HuH-7.5 (cell line): ENCODE data around the gene NRXN2.
A peak's percentile ranks its signal among the peaks of the same experiment; 100 is the strongest.

Source experiments
- DNase-seq: peaks from one replicate; pipeline ENCODE4 v3.0.0; 2011; ENCODE audit warnings: low spot score

Gene NRXN2

DNA sequence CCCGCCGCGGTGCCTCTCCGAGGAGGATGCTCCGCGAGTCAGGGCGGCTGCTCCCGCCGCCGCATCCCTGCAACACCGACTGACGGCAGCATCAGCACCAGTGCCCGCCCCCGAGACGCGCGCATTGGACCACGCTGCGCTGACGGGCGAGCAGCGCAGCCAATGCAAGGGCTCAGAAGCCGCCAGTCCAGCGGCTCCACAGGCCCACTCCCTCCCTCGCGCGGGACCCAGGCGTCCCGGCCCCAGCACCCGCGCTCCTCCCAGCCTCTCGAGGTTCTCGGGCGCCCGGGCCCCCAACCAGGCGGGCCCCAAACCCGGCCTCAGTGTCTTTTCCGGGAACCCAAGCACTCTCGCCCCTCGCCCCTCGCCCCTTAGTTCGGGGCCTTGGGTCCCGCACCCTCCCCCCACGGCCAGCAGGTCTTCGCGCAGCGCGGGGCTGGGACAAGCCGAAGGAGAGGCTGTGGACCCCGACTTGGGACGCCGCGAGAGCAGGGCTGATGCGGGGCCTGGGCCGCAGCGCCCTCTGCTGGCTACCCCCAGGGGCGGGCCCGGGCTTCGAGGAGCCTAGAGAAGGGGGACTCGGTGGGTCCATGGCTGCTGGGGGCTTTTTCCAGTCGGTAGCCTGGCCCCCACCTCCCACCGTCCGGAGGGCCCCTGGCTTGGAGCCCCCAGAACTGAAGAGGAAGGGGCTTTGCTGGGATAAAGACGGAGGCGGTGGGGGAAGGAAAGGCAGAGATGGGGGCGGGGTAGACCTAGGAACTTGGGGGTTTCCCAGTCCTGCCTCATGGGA, at the start of gene NRXN2:
Gene NRXN2 (minus strand): TSS at position 81 of the 790 bp plus-strand sequence. CDS start 9,498 bp downstream, outside the sequence.
- DNase-seq, result peak; percentile 95

DNA sequence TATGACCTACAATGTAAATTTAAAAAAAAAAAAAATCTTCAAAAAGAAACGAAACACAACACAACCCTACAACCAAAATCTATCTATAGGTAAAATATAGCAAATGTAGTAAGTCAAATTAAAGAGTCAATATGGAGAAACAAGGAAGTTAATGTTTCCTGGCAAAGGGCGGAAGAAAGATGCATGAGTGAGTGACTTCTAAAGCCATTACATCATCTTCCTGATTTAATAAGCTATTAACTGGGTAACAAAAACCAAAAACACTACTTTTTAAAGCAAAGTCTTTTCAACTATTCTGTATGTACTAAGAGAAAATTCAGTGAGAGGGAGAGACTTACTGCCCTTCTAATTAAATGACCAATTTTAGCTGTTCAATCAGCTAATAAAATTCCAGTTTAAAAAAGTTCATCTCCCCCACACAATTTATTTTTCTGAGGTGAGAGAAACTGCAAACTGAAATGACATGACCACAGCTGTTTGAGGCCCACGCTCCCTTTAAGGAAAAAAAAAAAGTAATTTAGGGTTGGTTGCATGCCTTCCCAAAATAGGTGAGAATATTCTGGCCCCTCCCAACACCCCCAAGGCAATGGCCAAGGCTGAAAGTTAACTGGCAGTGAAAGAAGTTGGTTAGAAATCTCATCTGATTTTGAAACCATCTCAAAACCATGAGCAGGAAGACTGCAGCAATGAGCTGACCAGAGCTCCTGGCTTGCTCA, 49.5 kb upstream of the NRXN2 start:
- no peak for DNase-seq

DNA sequence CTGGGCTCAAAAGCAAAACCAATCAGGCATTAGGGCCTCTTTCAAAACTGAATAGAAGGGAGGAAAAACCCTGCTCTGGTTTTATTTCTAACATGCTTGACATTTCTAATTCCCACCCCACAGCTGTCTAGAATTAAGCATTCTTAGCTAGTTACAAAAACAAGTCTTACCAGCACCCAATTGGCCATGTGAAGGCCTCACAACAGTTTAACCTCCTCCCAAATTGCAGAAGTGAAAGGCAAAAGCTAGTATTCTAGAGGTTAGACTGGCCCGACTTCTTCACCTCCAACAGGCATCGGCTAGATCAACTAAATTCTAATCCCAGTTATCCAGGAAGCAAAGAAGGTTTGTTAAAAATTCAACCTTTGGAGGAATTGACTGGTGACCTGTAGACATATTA, 48.9 kb upstream of the NRXN2 start:
- DNase-seq, result no peak

DNA sequence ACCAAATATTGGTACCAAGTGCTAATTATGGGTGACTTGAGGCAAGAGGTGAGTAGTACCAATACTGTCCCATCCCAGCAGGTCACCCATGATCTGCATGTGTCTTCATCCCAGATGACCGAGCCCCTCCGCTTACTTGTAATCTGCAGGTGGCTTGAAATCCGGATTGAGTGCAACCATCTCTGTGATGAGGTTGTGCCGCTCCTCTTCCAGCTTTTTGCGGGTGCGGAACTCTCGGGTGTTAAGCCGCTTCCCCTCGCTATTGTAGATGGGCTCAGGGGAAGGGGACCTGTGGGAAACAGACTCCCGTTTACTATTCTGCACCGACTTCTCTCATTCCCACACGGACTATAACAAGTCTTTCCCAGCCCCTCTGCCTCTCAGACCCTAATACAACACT, 47.1 kb upstream of the NRXN2 start:
- no peak for DNase-seq

DNA sequence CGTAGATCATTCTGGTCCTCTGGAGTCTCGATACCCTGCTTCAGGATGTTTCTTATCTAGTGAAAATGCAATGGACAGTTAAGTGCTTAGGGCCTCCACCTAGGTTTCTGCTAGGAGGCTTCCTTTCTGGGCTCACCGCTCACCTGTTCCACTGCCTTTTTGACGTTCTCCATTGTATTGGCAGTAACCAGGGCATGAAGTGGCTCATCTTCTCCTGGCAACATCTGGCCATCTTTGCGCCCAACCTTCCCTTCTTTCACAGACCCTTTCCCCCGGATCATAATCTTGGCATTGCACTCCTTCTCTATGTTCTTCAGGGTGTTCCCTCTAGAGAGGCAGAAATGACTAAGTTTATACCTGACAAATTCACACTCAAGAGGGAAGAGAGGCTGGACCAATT, 46.3 kb upstream of the NRXN2 start:
- DNase-seq, result no peak

DNA sequence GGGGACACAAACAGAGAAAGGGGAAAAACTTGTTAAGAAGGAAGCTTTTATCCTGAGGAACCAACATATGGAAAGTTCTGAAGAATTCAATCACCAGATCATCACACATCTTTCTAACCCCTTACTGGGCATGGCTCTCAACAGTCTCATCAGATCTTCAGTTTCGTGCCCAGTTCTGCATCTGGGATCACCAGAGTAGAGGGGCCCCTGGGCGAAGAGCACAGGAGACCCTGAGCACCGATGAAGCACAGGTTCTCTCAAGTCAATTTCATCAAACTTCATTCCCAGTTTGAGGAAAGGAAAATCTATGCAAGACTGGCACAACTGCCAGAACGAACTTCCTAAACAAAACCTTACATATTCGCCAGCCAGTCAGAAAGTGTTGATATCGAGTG, 45.3 kb upstream of the NRXN2 start:
- no peak for DNase-seq

DNA sequence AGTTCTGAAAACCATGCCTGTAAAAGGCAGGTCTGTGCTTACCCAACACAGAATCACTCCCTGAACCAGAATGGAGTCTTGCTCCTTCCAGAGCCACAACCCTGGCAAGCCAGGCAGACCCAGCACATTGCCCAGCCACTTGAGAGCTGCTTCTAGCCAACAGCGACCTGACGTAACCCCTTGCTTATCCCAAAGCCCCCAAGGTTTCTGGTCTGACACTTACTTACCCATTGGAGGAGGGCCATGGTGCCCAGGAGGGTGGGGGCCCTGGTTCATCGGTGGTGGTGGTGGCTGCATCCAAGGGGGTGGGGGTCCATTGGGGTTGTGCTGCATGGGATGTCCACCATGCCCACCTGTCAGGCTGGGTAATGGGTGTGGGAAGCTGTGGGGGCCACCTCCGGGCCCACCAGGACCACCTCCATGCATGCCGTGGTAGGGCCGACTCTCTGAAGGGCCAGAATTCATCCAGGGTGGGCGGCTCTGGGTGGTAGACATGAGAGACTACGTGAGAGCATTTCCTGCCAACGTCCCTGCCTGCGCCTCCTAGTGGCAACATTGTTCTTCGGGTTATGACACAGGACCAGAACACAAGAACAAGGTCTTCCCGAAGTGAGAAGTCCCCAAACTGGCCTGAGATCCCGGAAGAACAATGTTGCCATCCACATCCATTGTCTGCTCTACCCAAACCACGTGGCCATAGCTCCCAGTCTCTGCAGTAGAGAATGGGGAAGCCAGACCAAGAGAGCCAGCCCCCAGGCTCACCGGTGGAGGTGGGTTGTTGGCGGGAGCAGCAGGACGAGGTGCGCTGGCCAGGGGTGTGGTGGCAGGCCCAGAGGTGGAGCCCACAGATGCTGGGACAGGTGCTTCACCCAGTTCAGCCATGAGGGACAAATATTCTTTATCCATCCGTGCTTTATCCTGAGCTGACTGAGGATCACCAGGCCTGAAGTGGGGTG, 44.6 kb upstream of the NRXN2 start:
- DNase-seq, result no peak

DNA sequence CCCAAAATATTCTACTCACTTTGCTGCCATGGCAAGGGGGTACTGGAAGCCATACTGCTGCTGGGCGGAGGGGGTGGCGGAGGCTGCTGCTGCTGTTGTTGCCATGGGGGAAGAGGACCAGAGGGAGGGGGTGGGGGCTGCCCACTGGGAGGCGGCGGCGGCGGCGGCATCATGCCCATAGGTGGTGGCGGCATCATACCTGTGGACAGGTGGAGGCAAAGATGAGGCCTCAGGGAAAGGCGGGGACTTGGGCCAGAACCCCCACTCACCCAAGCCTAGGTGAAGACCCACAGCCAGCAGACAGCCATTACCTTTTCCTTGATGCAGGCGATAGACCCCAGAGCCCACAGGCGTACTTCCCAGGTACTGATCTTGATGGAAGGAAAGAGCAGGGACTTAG, 43.9 kb upstream of the NRXN2 start:
- DNase-seq, result no peak

DNA sequence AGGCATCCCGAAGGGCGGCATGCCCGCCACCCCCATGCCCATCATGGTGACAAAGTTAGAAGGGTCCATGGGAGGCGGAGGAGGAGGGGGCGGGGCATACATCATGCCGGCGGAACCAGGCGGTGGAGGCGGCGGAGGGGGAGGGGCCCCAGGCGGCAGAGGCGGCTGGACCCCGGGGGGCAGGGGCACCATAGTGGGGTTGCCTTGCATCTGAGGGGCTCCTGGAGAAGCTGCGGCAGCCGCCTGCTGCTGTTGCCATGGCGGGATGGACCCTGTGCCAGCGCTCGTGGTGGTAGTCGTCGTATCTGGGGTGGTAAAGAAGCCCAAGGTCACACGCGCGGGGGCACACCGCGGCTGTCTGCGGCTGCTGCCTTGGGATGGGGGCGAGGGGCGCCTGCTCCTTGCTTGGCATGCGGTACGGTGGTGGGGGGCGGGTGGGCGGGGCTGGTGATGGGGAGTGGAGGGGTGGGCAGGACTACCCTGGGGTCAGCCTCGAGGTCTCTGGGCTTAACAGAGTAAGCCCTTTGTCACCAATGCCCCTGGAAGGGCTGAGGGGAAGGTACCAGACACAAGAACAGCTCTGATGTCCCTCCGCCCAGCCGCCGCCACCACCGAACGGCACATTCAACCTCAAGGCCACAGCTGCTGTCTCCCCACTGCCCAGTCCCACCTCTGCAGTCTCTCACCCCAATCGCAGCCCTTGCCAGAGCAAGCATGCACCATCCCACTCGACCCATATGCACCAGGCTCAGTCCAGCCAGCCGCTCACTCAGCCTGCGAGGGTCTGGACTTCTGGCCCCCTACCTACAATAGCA, 43.1 kb upstream of the NRXN2 start:
- DNase-seq, result no peak

DNA sequence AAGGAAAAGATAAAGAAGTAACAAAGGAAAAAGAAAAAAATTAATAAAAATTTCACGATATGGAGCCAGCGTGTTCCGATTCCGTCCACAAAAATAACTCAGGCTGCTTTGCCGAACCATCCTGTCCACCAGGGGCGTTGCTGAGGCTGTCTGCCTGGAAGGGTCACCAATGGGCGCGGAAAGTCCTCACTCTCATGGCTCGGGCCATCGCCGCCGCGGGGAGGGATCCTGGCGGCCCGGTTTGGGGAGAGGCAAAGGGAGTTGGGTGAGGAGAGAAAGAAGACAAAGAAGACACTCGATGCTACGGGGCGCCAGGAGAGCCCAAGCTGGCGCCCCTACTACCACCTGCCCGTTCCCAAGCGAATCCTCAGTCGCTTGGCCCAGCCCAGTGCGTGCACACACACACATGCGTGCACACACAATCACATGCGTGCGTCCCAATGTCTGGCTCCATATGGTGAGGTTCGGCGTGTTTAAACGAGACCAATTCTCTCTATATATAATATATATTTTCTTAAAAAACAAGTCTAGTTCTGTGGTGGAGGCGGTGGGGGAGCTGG, 42.4 kb upstream of the NRXN2 start:
- DNase-seq, result no peak

DNA sequence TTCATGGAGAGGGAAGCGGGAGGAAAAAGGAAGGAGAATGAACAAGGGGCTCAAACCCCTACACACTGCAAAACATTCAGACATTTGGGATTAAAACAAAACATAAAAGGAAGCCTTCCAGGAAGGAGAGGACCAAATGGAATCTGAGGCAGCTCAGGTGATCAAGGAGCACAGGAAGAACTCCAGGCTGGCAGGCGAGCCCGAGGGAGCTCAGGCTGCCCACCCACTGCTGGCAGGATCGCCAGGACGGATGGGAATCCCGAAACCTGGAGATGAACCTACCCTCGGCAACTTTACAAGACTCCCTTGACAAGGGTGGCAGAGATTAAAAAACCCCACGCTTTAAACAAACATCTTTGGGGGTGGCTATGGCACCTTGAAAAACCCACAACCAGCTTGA, 41.8 kb upstream of the NRXN2 start:
- no peak for DNase-seq

DNA sequence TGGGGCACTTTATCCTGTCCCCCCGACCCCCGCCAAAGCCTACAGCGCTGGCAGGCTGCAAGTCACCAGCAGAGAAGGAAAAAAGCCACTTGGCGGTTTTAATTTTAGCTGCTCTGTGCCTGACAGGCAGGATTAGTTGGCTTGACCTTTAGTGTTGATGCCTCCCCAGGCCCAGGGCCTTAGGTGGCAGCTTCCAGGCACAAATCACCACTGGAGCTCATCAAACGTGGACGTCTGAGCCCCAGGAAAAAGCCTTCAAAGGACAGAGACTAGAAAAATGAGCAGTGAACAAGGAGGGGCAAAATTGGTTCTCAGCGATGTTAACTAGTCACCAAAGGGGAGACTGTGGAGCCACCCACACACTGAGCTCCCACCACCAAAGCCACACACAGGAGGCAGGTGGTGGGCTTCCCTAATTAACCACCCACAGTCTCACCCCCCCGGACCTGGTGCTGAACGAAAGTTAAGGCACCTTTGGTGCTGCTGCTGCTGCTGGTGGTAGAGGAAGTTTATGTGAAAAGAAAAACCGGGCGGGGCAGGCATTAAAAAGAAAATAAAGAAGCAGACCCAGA, 41.1 kb upstream of the NRXN2 start:
- DNase-seq, result no peak

DNA sequence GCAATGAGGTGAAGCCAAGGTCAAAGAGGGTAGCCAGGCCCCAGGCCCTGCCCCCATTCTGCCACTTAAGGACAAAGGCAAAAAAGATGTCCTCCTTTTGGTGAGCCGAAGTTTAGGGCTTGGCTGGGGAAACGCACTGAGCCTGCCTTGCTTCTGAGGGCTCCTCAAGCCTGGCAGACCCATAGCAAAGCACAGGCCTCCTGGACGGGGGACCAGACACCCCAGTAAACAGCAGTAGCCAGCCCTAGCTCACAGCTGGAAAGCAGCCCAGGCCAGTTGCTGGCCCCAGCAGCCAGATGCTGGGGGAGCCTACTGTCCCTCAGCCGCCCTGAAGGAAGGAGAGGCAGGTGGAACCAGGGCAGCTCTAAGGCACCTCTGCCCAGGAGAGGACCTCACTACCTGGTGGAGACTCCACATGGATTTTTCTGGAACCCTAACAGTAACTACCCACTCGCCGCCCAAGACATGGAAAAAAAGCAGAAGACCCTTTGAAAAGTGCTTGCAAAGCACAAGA, 40.6 kb upstream of the NRXN2 start:
- DNase-seq, result no peak

DNA sequence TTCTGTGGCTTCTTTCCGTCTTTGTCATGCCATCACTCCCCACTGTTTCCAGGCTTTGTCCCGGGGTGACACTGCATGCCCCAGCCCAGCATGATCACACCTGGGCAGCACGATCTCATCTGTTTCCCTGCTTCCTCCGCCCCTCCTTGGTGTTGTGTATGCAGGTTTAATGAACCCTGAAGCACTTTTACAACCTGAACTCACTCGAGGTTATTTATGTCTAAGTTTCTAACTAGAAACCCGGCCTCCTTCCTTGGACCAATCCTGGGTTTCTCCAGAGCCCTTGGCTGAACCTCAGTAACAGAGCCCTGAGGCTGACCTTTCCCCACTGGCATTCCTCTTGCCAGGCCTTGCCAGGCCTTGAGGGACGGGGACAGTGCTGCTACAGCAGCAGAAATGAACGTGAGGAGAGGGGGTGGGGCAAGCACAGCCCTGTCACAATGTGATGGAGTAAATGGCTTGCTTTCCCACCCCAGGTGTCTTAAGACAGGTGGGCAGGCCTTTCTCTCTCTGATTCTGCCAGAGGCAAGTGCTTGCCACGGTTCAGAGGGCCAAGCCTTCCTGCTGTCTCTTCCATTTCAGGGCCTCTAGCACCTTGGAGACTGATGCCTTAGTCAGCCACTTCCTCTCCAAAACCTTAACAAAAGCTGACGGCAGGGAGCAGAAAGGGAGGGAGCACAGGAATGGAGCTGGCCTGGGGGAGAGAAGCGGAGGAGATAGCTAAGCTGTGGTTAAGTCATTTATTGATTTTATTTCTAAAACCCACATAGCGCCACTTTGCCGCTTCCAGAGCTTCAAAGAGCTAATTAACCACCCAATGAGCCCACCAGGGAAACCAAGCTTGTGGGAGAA, 39.9 kb upstream of the NRXN2 start:
- no peak for DNase-seq

DNA sequence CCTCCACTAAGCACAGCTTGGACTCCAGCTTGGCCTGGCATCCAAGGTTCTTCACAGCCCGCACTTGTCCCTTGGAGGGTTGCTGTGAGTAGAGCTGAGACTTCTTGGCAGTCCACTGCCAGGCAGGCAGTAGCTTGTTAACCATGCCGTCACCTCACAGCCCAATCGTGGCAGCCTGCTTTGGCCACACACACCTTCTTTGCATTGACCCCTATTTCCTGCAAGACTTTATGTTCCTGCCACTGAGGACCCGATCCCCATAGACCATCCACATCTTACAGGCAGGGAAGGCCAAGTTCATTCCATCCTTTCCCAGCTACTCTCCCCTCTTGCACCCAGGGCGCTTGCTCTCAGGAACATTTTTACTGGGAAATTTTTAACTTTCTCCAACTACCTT, 39.3 kb upstream of the NRXN2 start:
- no peak for DNase-seq

DNA sequence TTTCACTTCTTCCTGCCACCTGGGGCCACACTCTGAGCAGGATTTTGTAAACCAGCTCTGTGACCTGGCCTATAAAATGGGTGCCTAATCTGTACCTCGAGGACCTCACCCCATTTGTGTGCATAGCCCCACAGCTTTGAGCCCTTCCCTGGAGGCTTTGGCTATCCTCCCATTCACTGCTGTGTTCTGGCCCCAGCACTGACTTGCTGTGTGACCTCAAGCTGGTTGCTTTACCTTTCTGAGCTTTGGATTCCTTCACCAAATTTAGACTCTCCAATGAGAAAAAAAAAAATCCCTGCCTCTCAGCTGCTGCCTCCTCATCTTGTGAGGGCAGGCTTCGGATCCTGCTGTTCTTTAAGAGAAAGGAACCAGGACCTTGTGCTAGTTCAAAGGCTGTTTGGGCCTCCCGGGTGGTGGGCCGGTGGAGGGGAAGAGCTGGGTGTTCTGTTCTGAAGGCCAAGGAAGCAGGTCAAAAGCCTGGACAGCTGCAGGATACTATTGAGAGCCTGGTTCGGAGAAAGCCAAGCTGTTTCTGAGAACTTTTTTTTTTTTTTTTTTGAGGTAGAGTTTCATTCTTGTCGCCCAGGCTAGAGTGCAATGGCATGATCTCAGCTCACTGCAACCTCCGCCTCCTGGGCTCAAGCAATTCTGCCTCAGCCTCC, 37.9 kb upstream of the NRXN2 start:
- DNase-seq, result no peak

DNA sequence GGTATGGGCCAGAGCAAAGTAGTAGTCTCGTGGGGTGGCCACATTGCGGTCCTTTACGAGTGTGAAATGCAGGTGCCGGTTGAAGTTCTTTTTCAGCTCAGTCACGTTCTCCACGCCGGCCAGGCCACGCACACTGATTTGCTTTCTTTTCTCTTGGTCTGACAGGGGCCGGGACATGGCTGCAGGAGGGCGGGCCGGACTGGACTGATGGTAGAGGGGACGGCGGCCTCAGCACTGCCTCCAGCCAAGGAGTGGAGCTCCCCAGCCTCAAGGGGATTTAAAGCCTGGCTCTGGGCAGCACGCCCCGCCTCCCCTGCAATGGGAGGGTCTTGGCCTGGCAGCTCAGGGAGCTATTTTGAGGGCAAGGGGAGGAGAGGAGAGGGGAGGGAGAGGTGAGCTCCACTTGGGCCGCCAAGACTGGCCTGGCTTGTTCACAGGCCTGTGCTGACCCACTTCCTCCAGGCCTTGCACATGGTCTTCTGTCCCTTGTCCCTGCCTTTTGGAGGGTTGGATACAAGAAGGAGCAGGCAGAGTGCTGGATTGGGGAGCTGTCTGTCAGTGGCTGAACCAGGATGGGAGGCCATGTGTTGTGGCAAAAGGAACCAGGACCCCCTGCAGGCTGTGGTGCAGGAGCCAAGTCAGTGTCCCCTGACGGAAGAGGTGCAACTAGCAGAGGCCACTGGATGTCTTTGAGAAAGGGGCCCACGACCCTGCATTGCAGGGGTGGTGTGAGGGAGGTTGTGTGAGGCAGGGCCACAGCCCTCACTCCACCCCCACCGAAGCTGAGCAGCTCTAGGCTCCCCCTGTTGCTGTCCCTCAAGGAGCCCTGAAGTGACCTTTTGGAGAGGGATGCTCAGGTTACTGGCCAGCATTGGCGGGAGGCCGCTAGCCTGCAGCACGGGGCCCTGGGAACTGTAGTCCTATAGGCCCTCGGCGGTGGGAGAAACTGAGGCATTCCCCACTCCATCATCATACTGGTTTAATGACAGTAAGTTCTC, 37.0 kb upstream of the NRXN2 start, which contains the start of gene PYGM:
Gene PYGM (minus strand): TSS at position 253 of the 998 bp plus-strand sequence. CDS start 76 bp downstream, at position 177.
- no peak for DNase-seq
